B cell (primary cell): ENCODE results near the gene NAA40. TPM values are rescaled to one million over a fixed set of nuclear protein-coding genes. Genes with fewer than 3 reads are reported as not detected.
A peak's percentile ranks its signal among the peaks of the same experiment; 100 is the strongest.

Experiments used
- ATAC-seq: fragments of 200-7000 bp; cut with Tn5 transposase; one replicate; pipeline ENCODE4 v1.10.0; 2021; ENCODE audit warnings: low read depth, mild to moderate bottlenecking, moderate number of reproducible peaks, moderate library complexity
- CTCF ChIA-PET: fragments of 350-600 bp; sonication (Branson Sonifier 250); formaldehyde crosslinking; loops from one replicate; lab custom pipeline; 2021; ENCODE audit warnings: antibody characterized with exemption, inconsistent platforms; lab: Charles Lee
- POLR2A ChIA-PET: fragments of 350-600 bp; sonication (Branson Sonifier 250); formaldehyde crosslinking; loops from one replicate; lab custom pipeline; 2021; ENCODE audit warnings: antibody characterized with exemption; lab: Charles Lee
- DNase-seq: peaks from one replicate; pipeline ENCODE4 v3.0.0; 2013
- H2AFZ ChIP-seq: 2 replicates; pipeline ENCODE4 v1.6.1; 2012; ENCODE audit warnings: mild to moderate bottlenecking, low read depth, low read length; ENCODE audit not compliant: insufficient read depth, poor library complexity, severe bottlenecking
- H3K27ac ChIP-seq, 2 donors: 1 replicate in 1 of 2; 2 replicates in 1 of 2; pipeline ENCODE4 v1.5.1; 2012 to 2013; ENCODE audit warnings: low read length in 2 of 2, mild to moderate bottlenecking in 2 of 2, moderate library complexity in 1 of 2
- H3K27me3 ChIP-seq, 4 experiments: fragments of 200-600 bp in 1 of 4; sonication (generic) in 1 of 4; replicated peaks in 1 of 4; 1 replicate in 2 of 4; 2 replicates in 2 of 4; pipeline versions ENCODE4 v1.6.1 to v1.7.0; 2013 to 2016; ENCODE audit warnings: low read length in 3 of 4, mild to moderate bottlenecking in 2 of 4, mixed read lengths in 1 of 4, moderate library complexity in 1 of 4; ENCODE audit not compliant: insufficient read depth in 4 of 4, control insufficient read depth in 3 of 4; ENCODE audit errors: control extremely low read depth in 1 of 4
- H3K36me3 ChIP-seq, 2 experiments: replicated peaks in 1 of 2; 1 replicate in 1 of 2; 2 replicates in 1 of 2; pipeline versions ENCODE4 v1.6.1 to v1.7.1; 2013; ENCODE audit warnings: low read length in 1 of 2; ENCODE audit not compliant: insufficient read depth in 2 of 2, control insufficient read depth in 1 of 2; ENCODE audit errors: control extremely low read depth in 1 of 2, extremely low read depth in 1 of 2
- H3K4me1 ChIP-seq, 2 donors: fragments of 200-600 bp in 1 of 2; sonication (generic) in 1 of 2; 1 replicate in 1 of 2; 2 replicates in 1 of 2; pipeline versions ENCODE4 v1.5.1 to v1.6.1; 2013 to 2017; ENCODE audit warnings: low read length in 2 of 2; ENCODE audit not compliant: control insufficient read depth in 2 of 2, insufficient read depth in 2 of 2
- H3K4me2 ChIP-seq: replicated peaks from 2 replicates; pipeline ENCODE3; 2012; ENCODE audit warnings: mild to moderate bottlenecking, low read depth, low read length; ENCODE audit not compliant: poor library complexity, severe bottlenecking
- H3K4me3 ChIP-seq, 5 experiments: fragments of 200-600 bp in 1 of 5; sonication (generic) in 1 of 5; 1 replicate in 3 of 5; 2 replicates in 2 of 5; pipeline versions ENCODE4 v1.5.1 to v1.7.0; 2011 to 2016; ENCODE audit warnings: low read length in 4 of 5, mild to moderate bottlenecking in 4 of 5, low read depth in 2 of 5, control low read depth in 1 of 5, moderate library complexity in 1 of 5; ENCODE audit not compliant: insufficient read depth in 1 of 5; ENCODE audit errors: control extremely low read depth in 1 of 5, extremely low read depth in 1 of 5
- H3K79me2 ChIP-seq: fragments of 200-600 bp; sonication (generic); one replicate; pipeline ENCODE4 v1.6.0; 2016; ENCODE audit warnings: low read length; ENCODE audit not compliant: control insufficient read depth, insufficient read depth
- H3K9ac ChIP-seq: fragments of 200-600 bp; sonication (generic); 2 replicates; pipeline ENCODE4 v1.6.1; 2017; ENCODE audit warnings: mild to moderate bottlenecking, low read length, moderate library complexity
- H3K9me3 ChIP-seq, 3 donors: one replicate each; pipeline versions ENCODE4 v1.6.1 to v1.7.1; 2013; ENCODE audit warnings: low read length in 2 of 3; ENCODE audit not compliant: control insufficient read depth in 2 of 3, insufficient read depth in 1 of 3; ENCODE audit errors: control extremely low read depth in 1 of 3
- H4K20me1 ChIP-seq: 2 replicates; pipeline ENCODE4 v1.6.0; 2012; ENCODE audit warnings: mild to moderate bottlenecking, low read length; ENCODE audit not compliant: insufficient read depth, control insufficient read depth, poor library complexity, severe bottlenecking
- H3K27ac Mint-ChIP-seq: one replicate; pipeline ENCODE4 v1.8.0; 2021; ENCODE audit warnings: mixed read lengths
- H3K27me3 Mint-ChIP-seq: one replicate; pipeline ENCODE4 v1.8.0; 2021; ENCODE audit warnings: mixed read lengths
- H3K4me1 Mint-ChIP-seq: one replicate; pipeline ENCODE4 v1.8.0; 2021; ENCODE audit warnings: mixed read lengths
- H3K4me3 Mint-ChIP-seq: one replicate; pipeline ENCODE4 v1.8.0; 2021; ENCODE audit warnings: mixed read lengths
- H3K9me3 Mint-ChIP-seq: one replicate; pipeline ENCODE4 v1.8.0; 2022; ENCODE audit warnings: mixed read lengths; ENCODE audit not compliant: insufficient read depth
- EZH2 ChIP-seq: IDR thresholded peaks from 2 replicates; pipeline ENCODE4 v1.6.1; 2012; ENCODE audit warnings: borderline replicate concordance, low read depth, mild to moderate bottlenecking, moderate library complexity, low read length; ENCODE audit not compliant: insufficient read depth, poor library complexity, severe bottlenecking
- WGBS: methylation state at CpG from one replicate; pipeline ENCODE4 v1.1.5; 2013; ENCODE audit warnings: missing lambda C conversion rate; ENCODE audit not compliant: insufficient coverage; 5-methylcytosine and 5-hydroxymethylcytosine counted together
- intact Hi-C: fragments of 100-400 bp; cut with micrococcal nuclease; formaldehyde crosslinking; loops from one replicate; pipeline ENCODE4 v1.10.0; 2022
- polyA plus RNA-seq: library from polyadenylated mRNA; depleted of rRNA; stranded (reverse); fragments of >200 nt; gene quantifications from 2 replicates; pipeline ENCODE4 v1.2.3, GENCODE V29; 2012
- total RNA-seq, 2 donors: library from RNA; stranded (reverse); fragments of 120-200 nt in 1 of 2; gene quantifications; 1 replicate in 1 of 2; 2 replicates in 1 of 2; pipeline versions ENCODE4 v1.2.3 to v1.2.4, GENCODE V29; 2013 to 2022
- TF ChIP-seq, protein P1 (sequence below): fragments of 200-600 bp; IDR thresholded peaks from one replicate; pipeline ENCODE4 v1.8.0; 2022; ENCODE audit warnings: antibody characterized with exemption, mild to moderate bottlenecking

The NAA40 gene
- total and polyA plus RNA-seq, 2 donors (not counting 1 experiment from before 2014, with no cell fraction given): 41.3 to 47.7 TPM

DNA sequence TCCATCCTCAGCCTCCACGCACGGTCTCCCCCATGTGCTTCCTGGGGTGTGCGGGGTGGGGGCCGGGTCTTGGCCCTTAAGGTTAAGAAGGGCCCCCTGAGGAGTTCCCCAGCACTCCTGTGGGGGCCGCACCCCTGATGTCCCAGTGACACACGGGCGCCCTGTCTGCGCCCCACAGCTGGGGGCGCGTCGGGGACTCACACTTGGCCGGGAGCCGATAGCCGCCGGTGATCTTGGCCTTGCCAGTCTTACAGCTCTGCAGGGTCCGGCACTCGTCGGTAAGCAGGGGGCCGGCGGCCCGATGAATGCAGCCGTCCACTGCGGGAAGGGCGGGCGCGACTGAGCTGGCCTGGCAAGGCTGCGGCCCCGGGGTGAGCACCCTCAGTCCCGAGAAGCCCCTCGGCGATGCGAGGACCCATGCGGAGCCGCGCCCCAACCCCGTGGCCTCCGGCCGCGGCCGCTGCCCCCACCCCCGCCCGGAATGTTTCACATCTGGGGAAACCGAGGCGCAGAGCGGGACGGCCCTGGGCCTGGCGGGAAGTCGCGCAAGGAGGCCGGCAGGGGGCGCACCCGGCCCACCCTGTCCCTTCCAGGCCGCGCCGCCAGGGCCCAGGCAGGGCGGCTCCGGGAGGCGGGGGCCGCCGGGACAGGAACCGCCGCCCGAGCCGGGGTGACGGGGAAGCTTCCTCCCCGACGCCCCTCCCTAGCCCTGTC lies 61.4 kb downstream of the NAA40 start:
- H3K27ac Mint-ChIP-seq: no peak overlapping the region
- H4K20me1 ChIP-seq: peaks cover 49% of the 10 kb centered on the region
- H2AFZ ChIP-seq: peak overlapping the region; percentile 62
- peak overlapping the region; percentile 97 for H3K4me2 ChIP-seq
- no peaks in the 10 kb centered on the region for H3K9me3 ChIP-seq
- POLR2A ChIA-PET: interaction anchor here (0.6 to 1.9 kb wide), 2 partner anchors 14 to 27 kb away, joined by 4 to 5 read pairs; partner anchors contain the start of gene OTUB1
- ATAC-seq (peak; percentile 75), DNase-seq (peak; percentile 84)
- CTCF ChIA-PET: interaction anchor here (0.6 to 4.5 kb wide), 26 partner anchors 10 to 381 kb away, joined by 3 to 102 read pairs (median 3); partner anchors contain the start of genes CATSPERZ, COX8A, MARK2 and ZFTA
- H3K4me3 ChIP-seq: peak overlapping the region in 4 of 5 experiments; percentile 23 to 58 (median 48)
- no peaks in the 10 kb centered on the region for H3K79me2 ChIP-seq
- H3K9me3 Mint-ChIP-seq: no peaks in the 10 kb centered on the region
- peaks cover 0 to 26% of the 10 kb centered on the region in 2 experiments for H3K36me3 ChIP-seq
- H3K4me1 Mint-ChIP-seq: peaks cover 13% of the 10 kb centered on the region
- WGBS: 1% methylated on average over 65 of the region's 67 CpGs
- H3K27ac ChIP-seq: no peak overlapping the region
- H3K4me3 Mint-ChIP-seq: peak overlapping the region; percentile 71
- peak overlapping the region; percentile 57 for H3K9ac ChIP-seq
- peaks cover 0 to 10% (median 3%) of the 10 kb centered on the region in 4 experiments for H3K27me3 ChIP-seq
- peaks cover 4% of the 10 kb centered on the region for H3K27me3 Mint-ChIP-seq
- intact Hi-C loops: loop anchor here (1.0 kb wide), 3 partner anchors 14 to 153 kb away; partner anchors contain the start of gene OTUB1
- TF ChIP-seq, protein P1, sequence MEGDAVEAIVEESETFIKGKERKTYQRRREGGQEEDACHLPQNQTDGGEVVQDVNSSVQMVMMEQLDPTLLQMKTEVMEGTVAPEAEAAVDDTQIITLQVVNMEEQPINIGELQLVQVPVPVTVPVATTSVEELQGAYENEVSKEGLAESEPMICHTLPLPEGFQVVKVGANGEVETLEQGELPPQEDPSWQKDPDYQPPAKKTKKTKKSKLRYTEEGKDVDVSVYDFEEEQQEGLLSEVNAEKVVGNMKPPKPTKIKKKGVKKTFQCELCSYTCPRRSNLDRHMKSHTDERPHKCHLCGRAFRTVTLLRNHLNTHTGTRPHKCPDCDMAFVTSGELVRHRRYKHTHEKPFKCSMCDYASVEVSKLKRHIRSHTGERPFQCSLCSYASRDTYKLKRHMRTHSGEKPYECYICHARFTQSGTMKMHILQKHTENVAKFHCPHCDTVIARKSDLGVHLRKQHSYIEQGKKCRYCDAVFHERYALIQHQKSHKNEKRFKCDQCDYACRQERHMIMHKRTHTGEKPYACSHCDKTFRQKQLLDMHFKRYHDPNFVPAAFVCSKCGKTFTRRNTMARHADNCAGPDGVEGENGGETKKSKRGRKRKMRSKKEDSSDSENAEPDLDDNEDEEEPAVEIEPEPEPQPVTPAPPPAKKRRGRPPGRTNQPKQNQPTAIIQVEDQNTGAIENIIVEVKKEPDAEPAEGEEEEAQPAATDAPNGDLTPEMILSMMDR: peak; percentile 92
- no peak for TF ChIP-seq EZH2
- H3K4me1 ChIP-seq: peaks cover 21 to 26% of the 10 kb centered on the region in 2 donors
